ENCODE results near the gene GSX2.
"Not testable (repeated sequence)": the region's sequence is repeated elsewhere in the genome, so short reads cannot be mapped to it uniquely, and the experiment has no call there.

The GSX2 gene

DNA sequence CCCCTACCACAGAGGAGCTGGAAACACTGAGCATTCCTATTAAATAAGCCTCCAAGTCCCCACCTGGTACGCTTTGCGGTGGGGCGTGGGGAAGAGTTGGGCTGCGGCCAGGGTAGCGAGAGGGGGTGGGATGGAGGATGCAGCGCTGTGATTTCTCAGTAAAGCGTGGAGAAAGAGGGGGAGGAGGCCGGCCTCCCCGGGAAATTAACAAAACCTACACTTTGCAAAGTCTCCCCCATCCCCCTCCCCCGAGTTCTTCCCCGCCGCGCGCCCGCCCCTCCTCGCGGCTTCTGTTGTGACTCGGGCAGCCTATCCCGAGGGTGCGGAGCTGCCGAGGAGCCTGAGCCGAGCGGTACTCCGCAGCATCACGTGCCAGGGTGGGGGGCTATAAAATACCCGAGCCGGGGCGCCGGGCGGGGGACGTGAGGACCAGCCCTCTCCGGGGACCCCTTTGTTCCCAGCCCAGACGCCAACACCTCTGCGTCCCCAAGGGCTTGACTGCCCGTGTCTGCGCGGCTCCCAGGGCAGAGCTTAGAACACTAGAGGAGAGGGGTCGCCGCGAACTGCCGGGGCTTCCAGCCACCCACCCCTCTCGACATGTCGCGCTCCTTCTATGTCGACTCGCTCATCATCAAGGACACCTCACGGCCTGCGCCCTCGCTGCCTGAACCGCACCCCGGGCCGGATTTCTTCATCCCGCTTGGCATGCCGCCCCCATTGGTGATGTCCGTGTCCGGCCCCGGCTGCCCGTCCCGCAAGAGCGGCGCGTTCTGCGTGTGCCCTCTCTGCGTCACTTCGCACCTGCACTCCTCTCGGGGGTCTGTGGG lies at the start of gene GSX2:
TSS of gene GSX2 (plus strand) at position 416 of the 827 bp plus-strand sequence. CDS start at position 598, 182 bp downstream.
- no peak for DNase-seq

DNA sequence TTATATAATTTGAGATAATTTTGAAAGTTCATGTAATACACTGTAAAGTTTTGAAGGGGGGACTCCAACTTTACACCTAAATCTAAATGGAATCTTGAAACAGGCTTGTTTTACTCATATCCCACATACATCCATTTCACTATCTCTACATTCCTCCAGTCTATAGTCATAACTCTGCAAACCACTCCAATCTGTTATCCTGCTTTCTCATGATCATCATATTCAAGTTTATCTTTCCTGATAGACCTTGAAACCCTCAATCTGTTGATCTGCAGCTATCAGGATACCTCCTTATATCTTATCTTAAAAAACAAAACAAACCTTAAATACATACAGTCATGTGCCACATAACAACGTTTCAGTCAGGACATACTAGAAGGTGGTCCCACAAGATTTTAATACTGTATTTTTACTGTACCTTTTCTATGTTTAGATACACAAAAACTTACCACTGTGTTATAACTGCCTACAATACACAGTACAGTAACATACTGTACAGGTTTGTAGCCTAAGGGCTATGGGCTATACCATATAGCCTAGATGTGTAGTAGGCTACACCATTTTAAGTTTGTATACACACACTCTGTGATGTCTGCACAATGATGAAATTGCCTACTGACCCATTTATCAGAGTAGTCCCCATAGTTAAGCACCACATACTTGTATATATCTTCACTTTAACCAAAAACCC lies 49.6 kb upstream of the GSX2 start:
- DNase-seq: no peak

DNA sequence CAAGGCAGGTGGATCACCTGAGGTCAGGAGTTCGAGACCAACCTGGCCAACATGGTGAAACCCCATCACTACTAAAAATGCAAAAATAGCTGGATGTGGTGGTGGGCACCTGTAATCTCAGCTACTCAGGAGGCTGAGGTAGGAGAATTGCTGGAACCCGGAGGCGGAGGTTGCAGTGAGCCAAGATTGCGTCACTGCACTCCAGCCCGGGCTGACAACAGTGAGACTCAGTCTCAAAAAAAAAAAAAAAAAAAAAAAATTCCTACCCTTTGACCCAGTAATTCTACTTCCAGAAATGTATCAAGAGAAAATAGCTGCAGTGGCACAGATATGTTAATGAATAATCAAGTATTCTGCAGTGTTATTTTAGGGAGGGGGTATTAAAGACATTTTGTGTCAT lies 46.6 kb upstream of the GSX2 start:
- DNase-seq: not testable (repeated sequence)

- no peak for DNase-seq
Measured at GRCh38 chr4:54054501-54054900, 45.5 kb upstream of the GSX2 start.

- DNase-seq: no peak
Measured at GRCh38 chr4:54055494-54055893, 44.5 kb upstream of the GSX2 start.

GRCh38 chr4:54056360-54056759 lies 43.6 kb upstream of the GSX2 start:
- no peak for DNase-seq

- DNase-seq: no peak
Measured at GRCh38 chr4:54058171-54058570, 41.8 kb upstream of the GSX2 start.

GRCh38 chr4:54060116-54060515 lies 39.8 kb upstream of the GSX2 start:
- no peak for DNase-seq

- DNase-seq: no peak
Measured at GRCh38 chr4:54061067-54061466, 38.9 kb upstream of the GSX2 start.

DNA sequence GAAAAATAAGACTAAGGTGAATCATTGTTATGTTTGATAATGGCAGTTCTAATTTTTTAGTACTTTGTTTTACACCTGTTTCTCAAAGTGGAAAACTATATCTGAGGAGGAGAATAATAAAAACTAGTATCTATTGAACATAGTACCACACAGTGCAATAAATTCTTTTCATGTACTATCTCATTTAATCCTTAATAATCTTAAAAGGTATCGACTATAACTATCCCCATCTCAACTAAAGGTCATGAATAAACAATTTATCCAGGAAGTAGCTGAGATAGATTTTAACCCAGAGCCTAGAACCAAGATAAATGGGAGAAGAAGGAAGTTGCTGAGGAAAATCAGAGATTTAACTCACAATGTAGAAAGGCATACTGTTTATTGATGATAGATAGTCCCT lies 38.1 kb upstream of the GSX2 start:
- no peak for DNase-seq

DNA sequence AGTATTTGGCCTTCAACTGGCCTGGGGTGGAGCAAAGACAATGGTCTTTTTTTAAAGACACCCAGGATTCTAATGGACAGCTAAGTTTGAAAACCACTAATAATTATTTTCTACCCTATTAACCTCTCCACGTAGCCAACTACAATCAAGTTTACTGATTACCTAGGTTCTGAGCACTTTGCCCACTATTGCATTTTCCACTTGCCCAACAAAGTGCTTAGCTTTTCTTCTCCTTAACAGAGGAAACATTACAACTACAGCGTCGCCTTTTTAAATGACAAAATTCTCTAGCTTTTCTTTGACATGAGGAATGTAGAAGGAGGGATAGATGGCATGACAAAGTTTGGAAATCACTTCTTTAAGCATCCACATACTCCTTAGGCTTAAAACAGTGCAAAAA lies 37.6 kb upstream of the GSX2 start:
- DNase-seq: no peak

- DNase-seq: no peak
Measured at GRCh38 chr4:54063229-54063628, 36.7 kb upstream of the GSX2 start.

DNA sequence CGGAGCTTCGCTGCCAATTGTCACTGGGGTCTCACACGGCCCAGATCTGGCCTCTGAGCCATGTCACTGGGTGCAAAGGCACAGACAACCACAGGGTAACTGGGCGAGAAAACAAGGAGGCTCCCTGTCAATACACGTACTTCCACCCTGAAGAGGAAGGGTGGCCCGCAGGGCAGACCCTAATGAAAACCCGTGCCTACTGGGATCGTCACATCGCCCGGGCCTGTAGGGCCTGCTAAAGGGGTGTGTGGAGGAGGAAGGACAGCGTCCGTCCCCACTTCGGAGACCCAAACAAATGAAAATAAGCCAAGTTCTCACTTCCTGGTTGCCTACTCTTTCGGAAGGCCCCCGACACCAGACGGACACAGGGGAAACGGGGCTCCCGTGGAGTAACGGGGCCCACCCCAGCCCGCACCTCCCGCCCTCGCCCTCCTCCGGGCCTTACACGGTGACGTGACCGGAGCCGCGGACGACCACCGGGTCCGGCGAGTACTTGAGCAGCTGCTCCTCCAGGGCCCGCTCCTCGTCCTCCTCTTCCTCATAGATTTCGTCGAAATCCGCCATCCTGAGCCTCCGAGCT lies 36.1 kb upstream of the GSX2 start:
- DNase-seq: no peak

- DNase-seq: peak; percentile 83
Measured at GRCh38 chr4:54064317-54065111, 35.4 kb upstream of the GSX2 start, which contains the start of gene CHIC2. TSS of gene CHIC2 (minus strand) at chr4:54064605. CDS start at chr4:54064300, 305 bp downstream.

- DNase-seq: no peak
Measured at GRCh38 chr4:54065282-54066087, 34.5 kb upstream of the GSX2 start.

DNA sequence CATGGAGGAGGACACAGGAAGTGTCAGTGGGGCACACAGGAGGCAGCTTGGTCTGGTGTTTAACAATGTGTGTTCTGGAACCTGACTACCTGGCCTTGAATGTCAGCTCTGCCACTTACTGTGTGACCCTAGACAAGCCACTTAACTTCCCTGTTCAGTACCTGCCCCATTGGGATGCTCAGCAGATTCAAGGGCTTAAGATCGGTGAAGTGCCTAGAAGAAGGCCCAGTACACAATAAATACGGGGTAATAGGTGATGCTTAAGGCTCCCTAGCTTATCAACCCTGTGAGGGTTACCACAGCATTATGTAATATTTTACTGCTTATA lies 33.9 kb upstream of the GSX2 start:
- no peak for DNase-seq

- DNase-seq: no peak
Measured at GRCh38 chr4:54066718-54067129, 33.2 kb upstream of the GSX2 start.

DNA sequence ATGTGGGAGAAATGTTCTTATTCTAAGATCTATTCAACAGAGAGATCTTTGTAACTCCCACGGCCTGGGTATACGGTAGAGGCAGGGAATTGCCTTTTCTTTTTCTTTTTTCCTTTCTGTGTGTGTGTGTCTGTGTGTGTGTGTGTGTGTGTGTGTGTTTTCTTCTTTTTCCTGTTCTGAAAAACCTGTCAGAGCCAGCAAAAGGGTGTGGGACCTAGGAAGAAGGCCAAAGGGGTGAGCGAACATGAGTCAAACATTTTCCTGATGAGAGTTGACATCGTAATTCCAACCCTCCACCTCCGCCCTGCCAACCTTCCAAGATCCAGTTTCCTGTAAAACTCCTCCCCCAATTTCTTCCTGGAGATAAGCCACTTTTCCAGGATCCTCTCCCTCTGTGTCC lies 32.8 kb upstream of the GSX2 start:
- DNase-seq: no peak

DNA sequence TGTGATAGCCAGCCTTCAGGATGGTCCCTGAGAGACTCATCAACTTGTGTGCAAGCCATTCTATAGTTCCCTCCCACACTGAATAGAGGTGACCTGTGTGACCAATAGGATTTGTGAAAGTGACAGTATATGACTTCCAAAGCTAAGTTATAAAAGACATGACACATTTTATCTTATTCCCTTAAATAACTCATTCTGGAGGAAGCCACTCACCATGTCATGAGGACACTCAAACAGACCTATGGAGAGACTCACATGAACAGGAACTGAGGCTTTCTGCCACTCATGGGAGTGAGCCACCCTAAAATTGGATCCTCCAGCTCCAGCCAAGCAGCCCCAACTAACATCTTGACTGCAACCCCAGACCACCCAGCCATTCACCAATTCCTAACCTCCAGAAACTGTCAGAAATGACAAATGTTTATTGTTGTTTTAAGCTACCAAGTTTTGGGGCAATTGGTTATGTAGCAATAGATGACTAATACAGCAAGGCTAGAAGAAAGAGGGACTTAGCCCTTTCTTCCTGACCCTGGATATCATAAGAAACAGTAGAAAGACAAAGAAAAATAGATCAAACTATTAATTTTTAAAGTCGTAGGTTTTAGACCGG lies 26.6 kb upstream of the GSX2 start:
- no peak for DNase-seq

DNA sequence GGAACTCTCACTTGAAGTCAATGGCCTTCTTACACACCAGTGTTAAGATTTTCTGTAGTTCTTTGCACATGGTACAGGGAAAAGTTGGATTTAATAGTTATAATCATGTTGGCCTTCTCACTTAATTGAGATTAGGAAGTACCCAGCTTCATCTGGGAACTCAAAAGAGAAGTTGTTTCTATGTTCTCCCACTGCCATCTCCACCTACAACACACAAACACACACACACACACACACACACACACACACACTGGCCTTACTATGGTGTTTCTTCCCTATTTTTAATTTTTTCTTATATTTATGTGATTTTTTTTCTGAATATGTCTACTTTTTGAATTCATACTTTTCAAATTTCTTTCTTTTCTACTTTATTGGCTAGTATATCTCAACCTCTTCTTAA lies 25.6 kb upstream of the GSX2 start:
- no peak for DNase-seq

DNA sequence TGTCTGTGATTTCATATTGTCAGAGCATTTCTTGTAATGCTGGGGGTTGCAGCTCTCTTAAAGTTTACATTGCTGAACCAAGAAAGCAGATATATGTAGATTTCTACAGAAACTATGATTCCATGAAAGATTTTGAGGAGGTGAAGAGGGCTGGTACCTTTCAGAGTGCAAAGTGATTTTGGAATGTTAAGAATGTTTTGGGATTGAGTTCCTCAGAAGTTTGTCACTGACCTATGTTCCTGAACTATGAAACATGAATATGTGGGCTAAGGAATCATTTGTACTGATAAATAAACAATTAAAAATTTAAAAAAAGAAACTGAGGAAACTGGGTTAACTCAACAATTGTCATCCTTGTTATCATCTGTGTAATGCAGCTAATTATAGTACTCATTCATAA lies 23.3 kb upstream of the GSX2 start:
- no peak for DNase-seq

- DNase-seq: no peak
Measured at GRCh38 chr4:54077812-54078211, 22.2 kb upstream of the GSX2 start.
